ENCODE measurements around the gene AHDC1. TPM values are rescaled to one million over a fixed set of nuclear protein-coding genes. Genes with fewer than 3 reads are reported as not detected.
"Not testable (repeated sequence)": the region's sequence is repeated elsewhere in the genome, so short reads cannot be mapped to it uniquely, and the experiment has no call there.

Gene AHDC1
- total RNA-seq, 2 experiments from 2014 or later, result 7.7 to 10.1 TPM

DNA sequence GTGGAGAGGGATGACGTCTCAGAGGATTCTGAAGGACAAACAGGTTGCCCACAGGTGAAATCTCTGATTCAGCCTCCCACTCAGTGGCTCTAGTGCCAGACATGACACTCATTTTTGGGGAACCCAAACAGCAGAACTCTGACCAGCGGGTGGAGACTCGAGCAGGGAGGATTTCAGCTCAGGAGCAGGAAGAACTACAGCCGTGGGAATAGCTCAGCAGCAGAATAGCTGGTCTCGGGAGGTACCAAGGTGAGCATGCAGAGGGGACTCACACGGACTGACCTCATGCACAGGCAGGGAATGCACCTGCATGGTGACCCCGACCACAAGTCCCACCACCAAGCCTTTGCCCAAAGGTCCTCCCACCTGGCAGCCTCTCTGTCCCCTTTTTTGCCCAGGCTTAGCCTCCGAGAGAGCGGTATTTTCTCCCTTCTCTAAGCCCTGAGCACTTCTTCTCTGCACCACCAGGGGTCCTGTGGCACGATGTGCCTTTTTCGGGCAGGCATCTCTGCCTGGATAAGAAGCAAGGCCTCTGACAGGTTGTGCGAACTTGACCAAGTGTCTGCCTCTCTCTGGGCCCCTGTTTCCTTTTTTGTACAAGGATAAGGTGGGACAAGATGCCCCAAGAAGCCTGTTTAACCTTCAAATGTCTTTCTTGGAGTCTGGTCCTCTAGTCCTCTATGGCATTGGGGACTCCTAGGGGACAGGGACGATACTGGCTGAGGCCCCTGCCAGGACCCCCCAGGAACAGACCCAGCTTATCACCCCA is 39.8 kb upstream of the AHDC1 start:
- Mint-ChIP-seq H3K4me3 (no peak overlapping the region), H3K27ac (no peak overlapping the region), H3K27me3 (ENCODE audit: low read depth) (no peaks in the 10 kb centered on the region), H3K9me3 (no peaks in the 10 kb centered on the region), H3K36me3 (ENCODE audit: low read depth) (no peaks in the 10 kb centered on the region), H3K4me1 (ENCODE audit: low read depth) (peaks cover 12% of the 10 kb centered on the region)
- intact Hi-C loops (cut with micrococcal nuclease), result loop anchor here (1.0 kb wide), 1 partner anchor 20 kb away; no protein-coding TSS in a partner anchor
- DNase-seq, result peak; percentile 81
- CTCF ChIA-PET, result interaction anchor here (0.7 to 2.1 kb wide), 10 partner anchors 9 to 89 kb away, joined by 3 to 30 read pairs (median 4); no protein-coding TSS in a partner anchor

DNA sequence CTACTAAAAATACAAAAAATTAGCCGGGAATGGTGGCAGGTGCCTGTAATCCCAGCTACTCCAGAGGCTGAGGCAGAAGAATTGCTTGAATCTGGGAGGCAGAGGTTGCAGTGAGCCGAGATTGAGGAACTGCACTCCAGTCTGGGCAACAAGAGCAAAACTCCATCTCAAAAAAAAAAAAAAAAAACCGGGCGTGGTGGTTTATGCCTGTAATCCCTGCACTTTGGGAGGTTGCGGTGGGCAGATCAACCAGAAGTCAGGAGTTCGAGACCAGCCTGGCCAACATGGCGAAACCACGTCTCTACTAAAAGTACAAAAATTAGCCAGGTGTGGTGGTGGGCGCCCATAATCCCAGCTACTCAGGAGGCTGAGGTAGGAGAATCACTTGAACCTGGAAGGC is 36.6 kb upstream of the AHDC1 start:
- H3K36me3 Mint-ChIP-seq (ENCODE audit: low read depth); H3K4me3 Mint-ChIP-seq; intact Hi-C loops (cut with micrococcal nuclease); DNase-seq; H3K9me3 Mint-ChIP-seq; H3K27ac Mint-ChIP-seq; H3K27me3 Mint-ChIP-seq (ENCODE audit: low read depth): not testable (repeated sequence)
- CTCF ChIA-PET, result interaction anchor here (1.4 to 2.6 kb wide), 3 partner anchors 10 to 22 kb away, joined by 5 to 12 read pairs (median 6); no protein-coding TSS in a partner anchor
- H3K4me1 Mint-ChIP-seq (ENCODE audit: low read depth), result peaks cover 29% of the 10 kb centered on the region

DNA sequence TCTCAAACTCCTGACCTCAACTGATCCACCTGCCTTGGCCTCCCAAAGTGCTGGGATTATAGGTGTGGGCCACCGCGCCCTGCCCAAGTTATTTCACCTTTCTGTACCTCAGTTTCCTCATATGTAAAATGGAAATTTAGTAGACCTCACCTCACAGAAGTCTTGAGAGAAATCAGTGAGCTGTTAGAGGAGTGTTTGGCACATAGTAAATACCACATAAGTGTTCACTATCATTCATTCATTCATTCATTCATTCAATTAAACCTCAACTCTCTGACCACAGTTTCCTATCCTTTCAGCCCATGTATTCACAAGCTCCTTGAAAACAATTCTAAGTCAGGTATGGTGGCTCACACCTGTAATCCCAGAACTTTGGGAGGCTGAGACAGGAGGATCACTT is 34.9 kb upstream of the AHDC1 start:
- no peak for DNase-seq
- no peaks in the 10 kb centered on the region for H3K36me3 Mint-ChIP-seq (ENCODE audit: low read depth)
- CTCF ChIA-PET, result interaction anchor here (0.9 to 1.4 kb wide), 5 partner anchors 15 to 31 kb away, joined by 4 to 5 read pairs (median 4); no protein-coding TSS in a partner anchor

GRCh38 chr1:27638047-27638734 is 34.2 kb upstream of the AHDC1 start:
- intact Hi-C loops (cut with micrococcal nuclease), result no loop called here

More for the DNA sequence above, 34.9 kb upstream of the AHDC1 start:
- H3K27me3 Mint-ChIP-seq (ENCODE audit: low read depth), result no peaks in the 10 kb centered on the region
- peaks cover 32% of the 10 kb centered on the region for H3K4me1 Mint-ChIP-seq (ENCODE audit: low read depth)
- intact Hi-C loops (cut with micrococcal nuclease), result no loop called here
- no peak overlapping the region for H3K27ac Mint-ChIP-seq
- H3K9me3 Mint-ChIP-seq, result no peaks in the 10 kb centered on the region
- H3K4me3 Mint-ChIP-seq, result no peak overlapping the region

DNA sequence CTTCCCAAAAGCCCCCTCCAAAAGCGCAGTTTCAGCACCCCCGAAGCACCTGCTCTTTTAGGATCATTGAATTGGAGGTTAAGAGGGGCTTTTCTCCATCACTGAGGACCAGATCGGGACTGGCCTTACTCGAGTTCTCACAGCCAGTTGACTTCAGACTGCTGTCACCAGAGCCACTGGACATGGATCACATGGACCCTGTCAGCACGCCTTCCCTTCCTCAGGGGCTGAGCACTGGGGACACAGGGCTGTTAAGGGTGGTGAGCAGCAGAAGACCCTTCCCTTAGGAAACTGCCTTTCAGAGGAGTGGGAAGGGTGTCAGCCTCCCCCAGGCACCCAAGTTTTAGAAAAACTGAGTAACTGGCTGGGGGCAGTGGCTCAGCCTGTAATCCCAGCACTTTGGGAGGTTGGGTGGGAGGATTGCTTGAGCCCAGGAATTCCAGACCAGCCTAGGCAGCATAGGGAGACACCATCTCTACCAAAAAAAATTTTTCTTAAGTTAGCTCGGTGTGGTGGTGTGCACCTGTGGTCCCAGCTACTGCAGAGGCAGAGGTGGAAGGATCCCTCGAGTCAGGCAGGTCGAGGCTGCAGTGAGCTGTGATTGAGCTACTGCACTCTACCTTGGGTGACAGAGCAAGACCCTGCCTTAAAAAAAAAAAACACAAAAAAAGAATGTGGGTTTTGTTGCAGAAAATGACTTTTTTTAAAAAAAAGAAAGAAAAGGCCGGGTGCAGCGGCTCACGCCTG is 31.6 kb upstream of the AHDC1 start:
- H3K9me3 Mint-ChIP-seq, result no peaks in the 10 kb centered on the region
- H3K27me3 Mint-ChIP-seq (ENCODE audit: low read depth), result no peaks in the 10 kb centered on the region
- peaks cover 59% of the 10 kb centered on the region for H3K4me1 Mint-ChIP-seq (ENCODE audit: low read depth)
- intact Hi-C loops (cut with micrococcal nuclease), result no loop called here
- peak overlapping the region; percentile 11 for H3K4me3 Mint-ChIP-seq
- no peak overlapping the region for H3K27ac Mint-ChIP-seq
- CTCF ChIA-PET, result no interaction called here
- DNase-seq, result no peak
- no peaks in the 10 kb centered on the region for H3K36me3 Mint-ChIP-seq (ENCODE audit: low read depth)

More at GRCh38 chr1:27638047-27638734, 34.2 kb upstream of the AHDC1 start:
- CTCF ChIA-PET, result interaction anchor here (1.0 to 1.4 kb wide), 3 partner anchors 19 to 30 kb away, joined by 4 to 5 read pairs (median 4); no protein-coding TSS in a partner anchor
- Mint-ChIP-seq H3K36me3 (ENCODE audit: low read depth) (no peaks in the 10 kb centered on the region), H3K4me3 (no peak overlapping the region), H3K9me3 (no peaks in the 10 kb centered on the region), H3K27ac (no peak overlapping the region), H3K27me3 (ENCODE audit: low read depth) (no peaks in the 10 kb centered on the region), H3K4me1 (ENCODE audit: low read depth) (peaks cover 33% of the 10 kb centered on the region)
- DNase-seq, result no peak

DNA sequence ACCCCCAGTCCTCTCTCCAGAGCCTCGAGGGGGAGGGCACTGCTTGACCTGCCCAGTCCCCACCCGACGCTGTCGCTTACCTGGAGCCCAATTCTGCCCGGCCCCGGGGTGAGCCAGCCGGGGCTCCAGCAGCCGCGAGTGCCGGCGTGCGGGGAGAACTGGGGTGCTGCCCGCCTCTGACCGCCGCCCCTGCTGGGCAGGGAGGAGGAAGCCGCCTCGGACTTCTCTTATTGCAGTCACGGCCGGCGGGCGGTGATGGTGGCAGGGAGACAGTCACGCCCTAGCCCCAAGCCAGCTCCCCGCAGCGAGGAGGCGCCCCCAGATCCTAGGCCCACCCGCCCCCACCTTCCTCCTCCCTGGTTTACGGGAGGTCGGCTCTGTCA is 31.0 kb upstream of the AHDC1 start, which contains the start of gene FGR:
Gene FGR, minus strand, starts transcription at position 201 of the 383 bp plus-strand sequence. CDS start 11,269 bp downstream, outside the sequence.
- H3K4me1 Mint-ChIP-seq (ENCODE audit: low read depth), result peaks cover 61% of the 10 kb centered on the region
- H3K27ac Mint-ChIP-seq, result no peak within 1 kb of the TSS
- intact Hi-C loops (cut with micrococcal nuclease), result no loop called here
- H3K27me3 Mint-ChIP-seq (ENCODE audit: low read depth), result no peaks in the 10 kb centered on the region
- CTCF ChIA-PET, result no interaction called here
- H3K36me3 Mint-ChIP-seq (ENCODE audit: low read depth), result no peaks in the 10 kb centered on the region
- H3K4me3 Mint-ChIP-seq, result peak within 1 kb of the TSS; percentile 46
- no peak for DNase-seq
- no peaks in the 10 kb centered on the region for H3K9me3 Mint-ChIP-seq

GRCh38 chr1:27634177-27634984 is 30.4 kb upstream of the AHDC1 start:
- intact Hi-C loops (cut with micrococcal nuclease), result no loop called here
- H3K27ac Mint-ChIP-seq, result no peak overlapping the region
- CTCF ChIA-PET, result interaction anchor here (1.5 kb wide), 1 partner anchor 11 kb away, joined by 3 read pairs; no protein-coding TSS in a partner anchor
- H3K4me1 Mint-ChIP-seq (ENCODE audit: low read depth), result peaks cover 65% of the 10 kb centered on the region
- peak overlapping the region; percentile 46 for H3K4me3 Mint-ChIP-seq
- DNase-seq, result peak; percentile 57
- H3K36me3 Mint-ChIP-seq (ENCODE audit: low read depth), result no peaks in the 10 kb centered on the region
- no peaks in the 10 kb centered on the region for H3K27me3 Mint-ChIP-seq (ENCODE audit: low read depth)
- H3K9me3 Mint-ChIP-seq, result no peaks in the 10 kb centered on the region

DNA sequence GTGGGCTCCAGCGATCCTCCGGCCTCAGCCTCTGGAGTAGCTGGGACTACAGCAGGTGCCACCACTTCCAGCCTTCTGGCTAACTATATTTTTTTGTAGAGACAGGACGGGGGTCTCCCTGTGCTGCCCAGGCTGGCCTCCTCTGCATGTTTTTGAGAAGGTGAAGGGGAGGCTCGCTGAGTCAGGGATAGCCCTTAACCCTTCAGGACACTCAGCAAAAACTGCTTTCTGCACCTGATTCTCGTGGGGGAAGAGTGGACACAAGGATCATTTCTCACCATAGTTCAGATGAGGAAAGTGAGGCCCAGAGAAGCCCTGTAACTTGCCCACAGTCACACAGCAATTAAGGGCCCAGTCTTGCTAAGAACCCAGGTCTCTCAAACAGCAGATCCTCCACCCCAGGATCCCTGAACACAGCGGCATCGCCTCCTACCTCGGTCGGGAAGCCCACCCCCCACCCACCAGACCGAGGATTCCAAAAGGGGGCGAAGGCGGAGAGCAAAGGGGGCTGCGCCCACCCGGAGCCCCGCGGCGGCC is 29.8 kb upstream of the AHDC1 start:
- Mint-ChIP-seq H3K4me3 (peak overlapping the region; percentile 40), H3K27me3 (ENCODE audit: low read depth) (no peaks in the 10 kb centered on the region), H3K9me3 (no peaks in the 10 kb centered on the region), H3K4me1 (ENCODE audit: low read depth) (peaks cover 71% of the 10 kb centered on the region), H3K27ac (no peak overlapping the region), H3K36me3 (ENCODE audit: low read depth) (no peaks in the 10 kb centered on the region)
- intact Hi-C loops (cut with micrococcal nuclease), result loop anchor here (2.0 kb wide), 1 partner anchor 25 kb away; no protein-coding TSS in a partner anchor
- peak; percentile 19 for DNase-seq
- CTCF ChIA-PET, result interaction anchor here (1.5 kb wide), 1 partner anchor 11 kb away, joined by 3 read pairs; no protein-coding TSS in a partner anchor

GRCh38 chr1:27633298-27633610 is 29.3 kb upstream of the AHDC1 start:
- intact Hi-C loops (cut with micrococcal nuclease), result loop anchor here (2.0 kb wide), 1 partner anchor 24 kb away; no protein-coding TSS in a partner anchor
- Mint-ChIP-seq H3K9me3 (no peaks in the 10 kb centered on the region), H3K4me3 (no peak overlapping the region), H3K36me3 (ENCODE audit: low read depth) (no peaks in the 10 kb centered on the region), H3K27ac (no peak overlapping the region), H3K27me3 (ENCODE audit: low read depth) (no peaks in the 10 kb centered on the region), H3K4me1 (ENCODE audit: low read depth) (peaks cover 74% of the 10 kb centered on the region)
- CTCF ChIA-PET, result interaction anchor here (1.5 to 4.4 kb wide), 2 partner anchors 12 to 29 kb away, joined by 3 to 20 read pairs; no protein-coding TSS in a partner anchor
- no peak for DNase-seq

DNA sequence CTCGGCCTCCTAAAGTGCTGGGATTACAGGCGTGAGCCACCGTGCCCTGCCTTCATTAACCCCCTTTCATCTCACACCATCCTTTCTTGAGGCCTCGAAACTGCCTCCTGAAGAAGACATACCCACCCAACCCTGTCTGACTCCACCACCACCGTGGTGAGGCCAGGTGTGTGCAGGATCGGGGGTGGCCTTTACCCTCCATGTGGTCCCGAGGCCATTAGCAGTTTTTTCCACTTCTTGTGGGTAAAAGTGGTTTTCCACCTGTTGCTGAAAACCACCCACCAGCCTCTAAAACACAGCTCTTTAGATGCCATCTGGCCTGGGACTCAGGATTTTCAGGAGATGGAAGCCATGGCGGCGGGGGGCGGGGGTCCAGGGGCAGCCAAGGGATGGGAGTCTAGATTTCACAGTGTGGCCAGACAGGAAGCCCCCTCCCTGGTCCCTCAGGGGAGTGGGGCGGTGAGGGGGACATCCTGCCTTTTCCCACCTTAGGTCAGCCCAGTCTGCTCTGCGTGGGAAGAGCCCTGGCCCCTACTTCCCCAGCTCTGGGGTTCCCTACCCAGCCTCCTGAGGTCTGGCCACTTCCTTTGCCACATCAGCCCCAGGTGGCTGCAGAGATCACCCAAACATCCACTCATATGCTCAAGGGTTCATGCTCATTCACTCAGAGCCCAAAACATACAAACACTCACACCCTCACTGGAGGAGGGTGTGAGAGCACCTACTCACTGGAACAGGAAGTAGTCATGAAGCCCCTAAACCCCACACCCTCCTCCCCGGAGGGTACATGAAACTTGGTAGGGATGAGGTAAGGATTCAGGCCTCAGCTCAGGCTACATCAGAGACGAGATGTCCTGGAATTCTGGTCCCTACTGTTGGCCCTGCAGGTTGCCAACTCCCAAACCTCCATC is 28.7 kb upstream of the AHDC1 start:
- H3K9me3 Mint-ChIP-seq, result no peaks in the 10 kb centered on the region
- H3K4me3 Mint-ChIP-seq, result no peak overlapping the region
- H3K4me1 Mint-ChIP-seq (ENCODE audit: low read depth), result peaks cover 71% of the 10 kb centered on the region
- CTCF ChIA-PET, result interaction anchor here (1.0 to 4.4 kb wide), 3 partner anchors 12 to 29 kb away, joined by 3 to 20 read pairs (median 3); no protein-coding TSS in a partner anchor
- H3K36me3 Mint-ChIP-seq (ENCODE audit: low read depth), result no peaks in the 10 kb centered on the region
- no peaks in the 10 kb centered on the region for H3K27me3 Mint-ChIP-seq (ENCODE audit: low read depth)
- peak overlapping the region; percentile 43 for H3K27ac Mint-ChIP-seq
- intact Hi-C loops (cut with micrococcal nuclease), result loop anchor here (1.0 to 2.0 kb wide), 2 partner anchors 24 to 27 kb away; no protein-coding TSS in a partner anchor
- peak; percentile 65 for DNase-seq
